ENCODE measurements around the gene GALNT14.
A peak's percentile ranks its signal among the peaks of the same experiment; 100 is the strongest.

Gene GALNT14

GRCh38 chr2:31053929-31054782 lies 84.1 kb downstream of the GALNT14 start:
- no peak for DNase-seq

GRCh38 chr2:31052284-31052683 lies 86.0 kb downstream of the GALNT14 start:
- no peak for DNase-seq

GRCh38 chr2:31051258-31052140 lies 86.7 kb downstream of the GALNT14 start:
- DNase-seq: no peak

- no peak for DNase-seq
Observed at GRCh38 chr2:31049916-31050588, 88.2 kb downstream of the GALNT14 start.

- no peak for DNase-seq
Observed at GRCh38 chr2:31049264-31049663, 89.0 kb downstream of the GALNT14 start.

GRCh38 chr2:31047599-31047998 lies 90.6 kb downstream of the GALNT14 start:
- no peak for DNase-seq

GRCh38 chr2:31038385-31038784 lies 99.9 kb downstream of the GALNT14 start:
- no peak for DNase-seq

- DNase-seq: no peak
Observed at GRCh38 chr2:31037058-31037457, 101.2 kb downstream of the GALNT14 start.

GRCh38 chr2:31033032-31033431 lies 105.2 kb downstream of the GALNT14 start:
- DNase-seq: no peak

- DNase-seq: no peak
Observed at GRCh38 chr2:31032475-31032874, 105.8 kb downstream of the GALNT14 start.

- no peak for DNase-seq
Observed at GRCh38 chr2:31031132-31031706, 107.0 kb downstream of the GALNT14 start.

- DNase-seq: peak; percentile 40
Observed at GRCh38 chr2:31028417-31028816, 109.8 kb downstream of the GALNT14 start.

GRCh38 chr2:31027549-31027948 lies 110.7 kb downstream of the GALNT14 start:
- no peak for DNase-seq

GRCh38 chr2:31023541-31023940 lies 114.7 kb downstream of the GALNT14 start:
- no peak for DNase-seq

- no peak for DNase-seq
Observed at GRCh38 chr2:31020713-31021112, 117.5 kb downstream of the GALNT14 start.

- DNase-seq: no peak
Observed at GRCh38 chr2:31018280-31018679, 120.0 kb downstream of the GALNT14 start.

GRCh38 chr2:31016648-31017047 lies 121.6 kb downstream of the GALNT14 start:
- no peak for DNase-seq

GRCh38 chr2:31014516-31014915 lies 123.7 kb downstream of the GALNT14 start:
- no peak for DNase-seq

- no peak for DNase-seq
Observed at GRCh38 chr2:31013301-31013700, 124.9 kb downstream of the GALNT14 start.

GRCh38 chr2:31012406-31012805 lies 125.8 kb downstream of the GALNT14 start:
- DNase-seq: no peak

- DNase-seq: peak; percentile 16
Observed at GRCh38 chr2:31011587-31011986, 126.7 kb downstream of the GALNT14 start.

GRCh38 chr2:31008561-31009114 lies 129.6 kb downstream of the GALNT14 start:
- DNase-seq: no peak

- no peak for DNase-seq
Observed at GRCh38 chr2:31004257-31004656, 134.0 kb downstream of the GALNT14 start.

Measured in NCI-H146 (cell line).